GM18505 (cell line): ENCODE results near the gene ENOSF1.
A peak's percentile ranks its signal among the peaks of the same experiment; 100 is the strongest.

Experiments
- ATAC-seq: cut with Tn5 transposase; IDR thresholded peaks from one replicate; pipeline ENCODE4 v1.9.1; 2021; ENCODE audit not compliant: unreplicated experiment
- POLR2A ChIP-seq: IDR thresholded peaks from 4 replicates; pipeline ENCODE4 v1.6.1; 2011; ENCODE audit warnings: borderline replicate concordance; ENCODE audit not compliant: insufficient read depth, insufficient read length; ENCODE audit errors: extremely low read depth

ENOSF1 gene

DNA sequence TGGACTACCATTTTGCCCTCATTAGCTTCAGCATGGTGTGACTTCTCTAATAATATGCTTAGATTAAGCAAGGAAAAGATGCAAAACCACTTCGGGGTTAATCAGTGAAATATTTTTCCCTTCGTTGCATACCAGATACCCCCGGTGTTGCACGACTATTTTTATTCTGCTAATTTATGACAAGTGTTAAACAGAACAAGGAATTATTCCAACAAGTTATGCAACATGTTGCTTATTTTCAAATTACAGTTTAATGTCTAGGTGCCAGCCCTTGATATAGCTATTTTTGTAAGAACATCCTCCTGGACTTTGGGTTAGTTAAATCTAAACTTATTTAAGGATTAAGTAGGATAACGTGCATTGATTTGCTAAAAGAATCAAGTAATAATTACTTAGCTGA lies 38.7 kb downstream of the ENOSF1 start:
- no peak for TF ChIP-seq POLR2A
- ATAC-seq: no peak

DNA sequence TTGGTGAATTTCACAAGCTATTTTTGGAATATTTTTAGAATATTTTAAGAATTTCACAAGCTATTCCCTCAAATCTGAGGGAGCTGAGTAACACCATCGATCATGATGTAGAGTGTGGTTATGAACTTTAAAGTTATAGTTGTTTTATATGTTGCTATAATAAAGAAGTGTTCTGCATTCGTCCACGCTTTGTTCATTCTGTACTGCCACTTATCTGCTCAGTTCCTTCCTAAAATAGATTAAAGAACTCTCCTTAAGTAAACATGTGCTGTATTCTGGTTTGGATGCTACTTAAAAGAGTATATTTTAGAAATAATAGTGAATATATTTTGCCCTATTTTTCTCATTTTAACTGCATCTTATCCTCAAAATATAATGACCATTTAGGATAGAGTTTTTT lies 39.1 kb downstream of the ENOSF1 start:
- no peak for ATAC-seq
- TF ChIP-seq POLR2A: no peak

DNA sequence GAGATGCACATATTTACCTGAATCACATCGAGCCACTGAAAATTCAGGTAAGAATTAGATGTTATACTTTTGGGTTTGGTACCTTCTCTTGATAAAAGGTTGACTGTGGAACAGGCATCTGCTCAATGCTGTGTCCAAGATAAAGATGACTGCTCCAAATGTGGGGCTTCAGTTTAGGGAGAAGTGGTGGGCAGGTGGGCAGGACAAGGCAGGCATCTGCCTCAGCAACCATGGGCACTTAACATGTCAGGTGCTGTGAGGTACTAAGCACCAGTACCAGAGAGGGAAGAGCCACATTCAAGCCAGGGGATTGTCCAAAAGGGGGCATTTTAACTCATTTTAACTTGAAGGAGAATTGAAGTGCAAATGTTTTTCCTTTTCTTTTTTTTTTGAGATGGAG lies 41.0 kb downstream of the ENOSF1 start:
- no peak for ATAC-seq
- no peak for TF ChIP-seq POLR2A

DNA sequence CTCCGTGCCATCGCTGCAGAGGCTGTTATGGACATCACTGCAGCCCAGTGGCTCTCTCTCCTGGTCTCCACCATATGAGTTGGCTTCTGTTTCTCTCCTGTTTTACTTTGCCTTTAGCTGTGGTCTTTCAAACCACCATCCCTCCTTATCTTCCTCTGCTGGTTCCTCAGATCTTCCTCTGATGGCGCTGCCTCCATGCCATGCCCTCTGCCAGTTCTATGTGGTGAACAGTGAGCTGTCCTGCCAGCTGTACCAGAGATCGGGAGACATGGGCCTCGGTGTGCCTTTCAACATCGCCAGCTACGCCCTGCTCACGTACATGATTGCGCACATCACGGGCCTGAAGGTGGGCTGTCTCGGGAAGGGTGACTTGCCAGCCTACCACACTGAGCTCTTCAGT lies 41.9 kb downstream of the ENOSF1 start:
- no peak for ATAC-seq
- TF ChIP-seq POLR2A: no peak

DNA sequence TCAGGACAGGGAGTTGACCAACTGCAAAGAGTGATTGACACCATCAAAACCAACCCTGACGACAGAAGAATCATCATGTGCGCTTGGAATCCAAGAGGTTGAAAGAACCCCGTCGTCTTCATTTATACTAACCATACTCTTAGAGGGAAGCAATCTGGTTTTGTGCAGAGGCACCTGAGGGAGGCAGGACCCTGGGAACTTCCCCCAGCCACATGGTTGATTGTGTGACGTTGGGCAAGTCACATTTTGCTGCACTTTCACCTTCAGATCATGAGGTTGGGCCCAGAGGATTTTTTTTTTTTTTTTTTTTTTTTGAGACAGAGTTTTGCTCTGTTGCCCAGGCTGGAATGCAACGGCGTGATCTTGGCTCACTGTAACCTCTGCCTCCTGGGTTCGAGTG lies 43.4 kb downstream of the ENOSF1 start:
- no peak for TF ChIP-seq POLR2A
- no peak for ATAC-seq

DNA sequence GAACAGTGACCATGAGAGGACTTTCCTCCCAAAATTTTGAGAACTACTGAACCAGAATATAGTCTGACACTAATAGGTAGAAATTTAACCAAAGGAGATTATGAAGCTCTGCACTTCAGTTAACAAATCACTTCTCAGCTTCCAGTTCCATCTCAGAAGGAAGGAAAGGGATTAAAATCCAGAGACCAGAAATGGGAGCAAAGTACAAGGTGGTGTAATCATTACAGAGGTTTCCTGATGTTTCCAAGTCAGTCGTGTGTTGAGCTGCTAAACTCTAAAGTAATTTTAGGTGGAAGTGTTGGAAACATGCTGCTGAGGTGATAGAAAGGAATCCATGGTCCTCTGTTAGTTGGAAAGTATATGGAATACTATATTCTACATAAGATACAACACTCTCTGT lies 44.2 kb downstream of the ENOSF1 start:
- no peak for TF ChIP-seq POLR2A
- ATAC-seq: no peak

DNA sequence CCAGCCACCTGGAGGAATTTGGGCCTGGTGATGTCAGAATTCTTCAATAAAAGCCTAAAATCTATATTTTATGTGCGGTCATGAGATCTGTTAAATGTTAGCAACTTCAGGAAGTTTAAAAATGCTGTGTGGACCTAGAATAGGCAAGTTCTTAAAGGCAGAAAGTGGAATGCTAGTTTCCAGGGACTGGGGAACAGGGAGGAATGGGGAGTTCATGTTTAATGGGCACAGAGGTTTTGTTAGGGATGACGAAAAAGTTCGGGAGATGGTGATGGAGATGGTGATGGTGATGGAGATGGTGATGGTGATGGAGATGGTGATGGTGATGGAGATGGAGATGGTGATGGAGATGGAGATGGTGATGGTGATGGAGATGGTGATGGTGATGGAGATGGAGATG lies 45.8 kb downstream of the ENOSF1 start:
- no peak for TF ChIP-seq POLR2A
- no peak for ATAC-seq

DNA sequence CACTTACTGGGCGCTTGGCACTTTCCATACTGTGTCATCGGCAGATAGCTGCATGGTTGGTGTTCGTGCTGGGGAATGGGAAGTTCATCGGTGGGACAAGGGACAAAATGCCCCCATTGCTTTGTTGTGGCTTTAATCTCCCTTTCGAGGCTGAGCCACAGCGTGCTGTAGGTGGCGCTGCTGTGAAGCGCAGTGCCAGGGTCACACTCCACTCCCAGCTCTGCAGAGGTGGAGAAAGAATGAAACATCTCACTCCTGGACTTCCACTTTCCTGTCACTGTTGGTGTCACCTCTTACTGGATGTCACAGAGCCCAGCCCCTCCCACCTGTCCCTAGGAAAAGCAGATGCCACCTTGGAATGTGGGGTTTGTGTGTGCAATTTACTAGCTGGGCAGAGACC lies 46.3 kb downstream of the ENOSF1 start:
- ATAC-seq: no peak
- no peak for TF ChIP-seq POLR2A

DNA sequence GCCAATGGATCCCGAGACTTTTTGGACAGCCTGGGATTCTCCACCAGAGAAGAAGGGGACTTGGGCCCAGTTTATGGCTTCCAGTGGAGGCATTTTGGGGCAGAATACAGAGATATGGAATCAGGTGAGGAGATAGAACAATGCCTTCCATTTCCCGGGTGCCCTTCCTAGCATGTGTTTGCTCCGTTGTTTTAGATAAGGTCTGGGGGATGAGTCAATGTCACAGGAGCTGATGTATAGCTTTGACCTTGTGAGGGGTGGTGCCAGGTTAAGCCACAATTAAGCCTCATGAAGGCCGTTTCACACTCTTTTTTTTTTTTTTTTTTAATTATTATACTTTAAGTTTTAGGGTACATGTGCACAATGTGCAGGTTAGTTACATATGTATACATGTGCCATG lies 50.2 kb downstream of the ENOSF1 start:
- no peak for TF ChIP-seq POLR2A
- no peak for ATAC-seq

DNA sequence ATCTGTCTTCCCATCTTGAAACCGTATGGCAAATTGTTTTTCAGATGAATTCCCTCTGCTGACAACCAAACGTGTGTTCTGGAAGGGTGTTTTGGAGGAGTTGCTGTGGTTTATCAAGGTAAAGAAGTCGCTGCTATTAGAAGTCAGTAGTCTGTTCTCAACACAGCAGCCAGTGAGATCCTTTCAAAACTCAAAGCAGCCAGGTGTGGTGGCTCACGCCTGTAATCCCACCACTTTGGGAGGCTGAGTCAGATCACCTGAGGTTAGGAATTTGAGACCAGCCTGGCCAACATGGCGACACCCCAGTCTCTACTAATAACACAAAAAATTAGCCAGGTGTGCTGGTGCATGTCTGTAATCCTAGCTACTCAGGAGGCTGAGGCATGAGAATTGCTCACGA lies 52.8 kb downstream of the ENOSF1 start:
- no peak for ATAC-seq

DNA sequence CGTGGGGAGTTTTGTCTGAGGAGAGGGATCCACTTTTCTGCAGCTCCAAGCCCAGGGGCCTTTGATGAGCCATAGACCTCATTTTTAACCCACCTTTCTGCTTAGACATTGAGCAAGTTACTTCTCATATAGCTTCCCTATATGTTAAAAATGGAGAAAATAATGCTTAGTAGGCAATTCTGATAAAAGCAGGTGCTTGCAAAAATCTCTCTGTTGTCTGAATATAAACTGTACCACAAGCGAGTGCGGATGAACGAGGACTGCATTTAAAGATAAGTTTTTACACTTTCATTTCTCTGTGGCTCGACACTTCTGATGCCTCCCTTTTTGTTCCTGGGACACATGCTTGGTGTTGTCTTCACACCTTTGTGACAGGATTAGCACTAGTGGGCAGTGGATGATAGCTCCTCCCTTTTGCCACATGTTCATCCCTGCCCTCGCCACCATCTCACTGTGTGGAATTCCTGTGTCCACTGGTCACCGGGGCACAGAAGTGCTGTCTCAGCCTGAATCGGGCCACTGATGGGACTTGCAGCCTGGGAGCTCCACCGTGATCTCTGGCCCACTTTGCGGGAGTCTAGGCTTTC lies 53.4 kb downstream of the ENOSF1 start:
- TF ChIP-seq POLR2A: no peak
- no peak for ATAC-seq

More for the DNA sequence above, 52.8 kb downstream of the ENOSF1 start:
- no peak for TF ChIP-seq POLR2A

DNA sequence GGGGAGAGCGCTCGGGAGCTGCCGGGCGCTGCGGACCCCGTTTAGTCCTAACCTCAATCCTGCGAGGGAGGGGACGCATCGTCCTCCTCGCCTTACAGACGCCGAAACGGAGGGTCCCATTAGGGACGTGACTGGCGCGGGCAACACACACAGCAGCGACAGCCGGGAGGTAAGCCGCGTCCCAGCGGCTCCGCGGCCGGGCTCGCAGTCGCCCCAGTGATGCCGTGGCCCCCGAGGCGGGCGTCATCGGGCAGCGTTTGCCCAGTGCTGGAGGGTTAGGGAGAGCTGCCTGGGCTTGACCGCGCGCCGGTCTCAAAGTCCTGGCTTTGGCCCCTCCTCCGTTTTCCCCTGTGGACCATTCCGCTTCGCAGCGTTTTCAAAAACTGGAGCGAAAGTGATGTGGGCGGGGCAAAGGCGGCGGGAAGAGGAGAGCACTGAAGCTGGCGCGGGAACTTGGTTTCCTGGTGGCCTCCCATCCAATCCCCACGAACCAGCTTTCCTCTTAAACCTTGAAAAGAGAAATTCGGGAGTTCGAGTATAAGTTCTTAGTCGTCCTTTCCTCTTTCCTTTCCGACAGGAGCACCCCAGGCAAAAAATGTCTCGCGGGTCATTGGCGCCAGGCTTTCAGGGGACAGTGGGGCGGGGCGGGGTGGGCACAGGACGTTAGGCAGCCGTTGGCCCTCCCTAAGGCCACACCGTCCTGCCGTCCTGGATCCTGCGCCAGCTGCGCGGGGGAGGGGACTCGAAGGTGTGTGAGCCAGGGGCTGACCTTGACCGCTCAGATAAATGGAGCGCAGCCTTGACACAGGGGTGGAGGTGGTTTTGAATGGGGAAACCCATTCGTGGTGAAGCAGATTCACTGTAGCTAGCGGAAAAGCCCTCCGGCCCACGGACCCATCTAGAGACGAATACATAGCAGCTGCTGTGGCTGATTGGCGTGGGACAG lies 54.2 kb downstream of the ENOSF1 start:
- peak; percentile 71 for TF ChIP-seq POLR2A
- ATAC-seq: peak; percentile 53

DNA sequence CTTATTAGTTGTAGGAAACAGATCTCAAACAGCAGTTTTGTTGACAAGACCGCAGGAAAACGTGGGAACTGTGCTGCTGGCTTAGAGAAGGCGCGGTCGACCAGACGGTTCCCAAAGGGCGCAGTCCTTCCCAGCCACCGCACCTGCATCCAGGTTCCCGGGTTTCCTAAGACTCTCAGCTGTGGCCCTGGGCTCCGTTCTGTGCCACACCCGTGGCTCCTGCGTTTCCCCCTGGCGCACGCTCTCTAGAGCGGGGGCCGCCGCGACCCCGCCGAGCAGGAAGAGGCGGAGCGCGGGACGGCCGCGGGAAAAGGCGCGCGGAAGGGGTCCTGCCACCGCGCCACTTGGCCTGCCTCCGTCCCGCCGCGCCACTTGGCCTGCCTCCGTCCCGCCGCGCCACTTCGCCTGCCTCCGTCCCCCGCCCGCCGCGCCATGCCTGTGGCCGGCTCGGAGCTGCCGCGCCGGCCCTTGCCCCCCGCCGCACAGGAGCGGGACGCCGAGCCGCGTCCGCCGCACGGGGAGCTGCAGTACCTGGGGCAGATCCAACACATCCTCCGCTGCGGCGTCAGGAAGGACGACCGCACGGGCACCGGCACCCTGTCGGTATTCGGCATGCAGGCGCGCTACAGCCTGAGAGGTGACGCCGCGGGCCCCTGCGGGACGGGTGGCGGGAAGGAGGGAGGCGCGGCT lies 55.0 kb downstream of the ENOSF1 start, which contains the start of gene TYMS:
Gene TYMS (plus strand): TSS at position 343 of the 690 bp plus-strand sequence. CDS start 90 bp downstream, at position 433.
- ATAC-seq: peak; percentile 43
- no peak for TF ChIP-seq POLR2A
